ENCODE measurements around the gene TMEM270. TPM values are rescaled to one million over a fixed set of nuclear protein-coding genes. Genes with fewer than 3 reads are reported as not detected.
A peak's percentile ranks its signal among the peaks of the same experiment; 100 is the strongest.

The TMEM270 gene
- total RNA-seq, 1 experiment from 2014 or later = 0.72 TPM

GRCh38 chr7:73871163-73872011 is 10.4 kb downstream of the TMEM270 start:
- H3K27ac ChIP-seq (ENCODE audit: low read length) = no peak overlapping the region
- H3K27me3 ChIP-seq (ENCODE audit: control insufficient read depth, insufficient read depth, low read length) = no peaks in the 10 kb centered on the region
- ChIA-PET CTCF (no interaction called here), POLR2A (interaction anchor here (0.6 kb wide), 1 partner anchor 133 kb away, joined by 4 read pairs; no protein-coding TSS in a partner anchor)
- DNase-seq (ENCODE audit: low read depth, low spot score) = no peak
- no peak overlapping the region for H3K4me3 ChIP-seq (ENCODE audit: low read depth in 2 of 2, low read length in 2 of 2)
- intact Hi-C loops (cut with micrococcal nuclease; ENCODE audit: unreplicated experiment) (no loop called here), in situ Hi-C loops (cut with HindIII; ENCODE audit: low pct_unique_long_range_greater_than_20kb, low sequenced_read_pairs) (no loop called here)
- no peaks in the 10 kb centered on the region for H3K9me3 ChIP-seq (ENCODE audit: control insufficient read depth, insufficient read depth, low read depth, low read length)
- peak; percentile 24; the same call in 1 of the 2 replicates for ATAC-seq
- H3K36me3 ChIP-seq (ENCODE audit: control insufficient read depth, insufficient read depth, low read length) = no peaks in the 10 kb centered on the region
- no peak for TF ChIP-seq SIN3A (IDR thresholded peaks at IDR 0.05; ENCODE audit: borderline replicate concordance, insufficient read depth, low read depth, low read length)
- TF ChIP-seq TCF7L2 (IDR thresholded peaks at IDR 0.05; ENCODE audit: low read depth, low read length) = no peak
- TF ChIP-seq REST (IDR thresholded peaks at IDR 0.05; ENCODE audit: insufficient read depth in 1 of 2, low read depth in 2 of 2, low read length in 1 of 2) = no peak
- TF ChIP-seq CTCF (IDR thresholded peaks at IDR 0.05) = no peak
- no peak for TF ChIP-seq POLR2AphosphoS5 (IDR thresholded peaks at IDR 0.05; ENCODE audit: low read depth, low read length)
- peaks cover 8% of the 10 kb centered on the region for H3K4me1 ChIP-seq (ENCODE audit: control insufficient read depth, insufficient read depth, low read length)
- BruUV-seq (replicated peaks) = no TSS peak

- in situ Hi-C loops (cut with HindIII; ENCODE audit: low pct_unique_long_range_greater_than_20kb, low sequenced_read_pairs) = no loop called here
- no peaks in the 10 kb centered on the region for H3K9me3 ChIP-seq (ENCODE audit: control insufficient read depth, insufficient read depth, low read depth, low read length)
- peaks cover 8% of the 10 kb centered on the region for H3K4me1 ChIP-seq (ENCODE audit: control insufficient read depth, insufficient read depth, low read length)
- TF ChIP-seq CTCF (IDR thresholded peaks at IDR 0.05) (no peak), SIN3A (IDR thresholded peaks at IDR 0.05; ENCODE audit: borderline replicate concordance, insufficient read depth, low read depth, low read length) (no peak), REST (IDR thresholded peaks at IDR 0.05; ENCODE audit: insufficient read depth in 1 of 2, low read depth in 2 of 2, low read length in 1 of 2) (no peak), POLR2AphosphoS5 (IDR thresholded peaks at IDR 0.05; ENCODE audit: low read depth, low read length) (no peak), TCF7L2 (IDR thresholded peaks at IDR 0.05; ENCODE audit: low read depth, low read length) (no peak)
- no peak for ATAC-seq
- no peak overlapping the region for H3K27ac ChIP-seq (ENCODE audit: low read length)
- intact Hi-C loops (cut with micrococcal nuclease; ENCODE audit: unreplicated experiment) = no loop called here
- no peak for DNase-seq (ENCODE audit: low read depth, low spot score)
- CTCF ChIA-PET = interaction anchor here (0.6 kb wide), 1 partner anchor 125 kb away, joined by 4 read pairs; no protein-coding TSS in a partner anchor
- no TSS peak for BruUV-seq (replicated peaks)
- no peaks in the 10 kb centered on the region for H3K27me3 ChIP-seq (ENCODE audit: control insufficient read depth, insufficient read depth, low read length)
- H3K4me3 ChIP-seq (ENCODE audit: low read depth in 2 of 2, low read length in 2 of 2) = no peak overlapping the region
- POLR2A ChIA-PET = interaction anchor here (0.6 kb wide), 1 partner anchor 134 kb away, joined by 4 read pairs; no protein-coding TSS in a partner anchor
- H3K36me3 ChIP-seq (ENCODE audit: control insufficient read depth, insufficient read depth, low read length) = no peaks in the 10 kb centered on the region
Observed at GRCh38 chr7:73872056-73872908, 11.3 kb downstream of the TMEM270 start.

Data from Panc1 (cell line).